Spleen (tissue), 7 donors: ENCODE data around the gene ZMYM4.

Source experiments
- POLR2A ChIP-seq, 3 donors: fragments of 450-650 bp; IDR thresholded peaks; one replicate each; pipeline ENCODE4 v1.5.1; 2017; ENCODE audit warnings: antibody characterized with exemption in 3 of 3, mild to moderate bottlenecking in 1 of 3
- POLR2AphosphoS5 ChIP-seq, 3 donors: sonication (generic); formaldehyde crosslinking; IDR thresholded peaks; one replicate each; pipeline ENCODE4 v1.5.1; 2017; ENCODE audit warnings: antibody characterized with exemption in 3 of 3
- TF ChIP-seq, protein P1 (sequence below), 11 experiments: fragments of 200-600 bp in 7 of 11; fragments of 450-650 bp in 4 of 11; sonication (generic) in 4 of 11; IDR thresholded peaks in 8 of 11; conservative IDR thresholded peaks in 3 of 11; 1 replicate in 7 of 11; 2 replicates in 4 of 11; pipeline versions ENCODE4 v1.4.0 to v1.8.0; 2016 to 2021; ENCODE audit warnings: antibody characterized with exemption in 11 of 11, inconsistent platforms in 4 of 11, mild to moderate bottlenecking in 1 of 11
- donor health status: DM: no; HTN: no; CAD: no; lungs with moderate emphysema.
- donor health status: DM: no; HTN: no; CAD: no.
- donor health status: DM: no; HTN: no; CAD: no.

DNA sequence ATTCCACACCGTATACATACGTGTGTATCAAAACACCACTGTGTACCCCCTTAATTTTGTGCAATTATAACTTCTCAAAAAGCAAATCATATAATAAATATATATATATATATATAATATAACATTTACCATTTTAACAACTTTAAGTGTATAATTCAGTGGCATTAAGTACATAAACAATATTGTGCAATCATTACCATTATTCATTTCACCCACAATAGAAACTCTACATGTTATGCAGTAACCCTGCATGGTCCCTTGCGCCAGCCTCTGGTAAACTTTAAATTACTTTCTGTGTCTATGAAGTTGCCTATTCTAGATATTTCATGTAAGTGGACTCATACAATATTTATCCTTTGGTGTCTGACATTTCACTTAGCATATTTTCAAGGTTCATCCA lies 13.1 kb downstream of the ZMYM4 start:
- TF ChIP-seq POLR2A (IDR thresholded peaks at IDR 0.05) (no peak), POLR2AphosphoS5 (IDR thresholded peaks at IDR 0.05) (no peak)
- TF ChIP-seq, protein P1, sequence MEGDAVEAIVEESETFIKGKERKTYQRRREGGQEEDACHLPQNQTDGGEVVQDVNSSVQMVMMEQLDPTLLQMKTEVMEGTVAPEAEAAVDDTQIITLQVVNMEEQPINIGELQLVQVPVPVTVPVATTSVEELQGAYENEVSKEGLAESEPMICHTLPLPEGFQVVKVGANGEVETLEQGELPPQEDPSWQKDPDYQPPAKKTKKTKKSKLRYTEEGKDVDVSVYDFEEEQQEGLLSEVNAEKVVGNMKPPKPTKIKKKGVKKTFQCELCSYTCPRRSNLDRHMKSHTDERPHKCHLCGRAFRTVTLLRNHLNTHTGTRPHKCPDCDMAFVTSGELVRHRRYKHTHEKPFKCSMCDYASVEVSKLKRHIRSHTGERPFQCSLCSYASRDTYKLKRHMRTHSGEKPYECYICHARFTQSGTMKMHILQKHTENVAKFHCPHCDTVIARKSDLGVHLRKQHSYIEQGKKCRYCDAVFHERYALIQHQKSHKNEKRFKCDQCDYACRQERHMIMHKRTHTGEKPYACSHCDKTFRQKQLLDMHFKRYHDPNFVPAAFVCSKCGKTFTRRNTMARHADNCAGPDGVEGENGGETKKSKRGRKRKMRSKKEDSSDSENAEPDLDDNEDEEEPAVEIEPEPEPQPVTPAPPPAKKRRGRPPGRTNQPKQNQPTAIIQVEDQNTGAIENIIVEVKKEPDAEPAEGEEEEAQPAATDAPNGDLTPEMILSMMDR (IDR thresholded peaks at IDR 0.05 in 8 of 11, conservative IDR thresholded peaks at IDR 0.05 in 3 of 11) = no peak
